IMR-90 (cell line): ENCODE data around the gene CDH9. TPM values are rescaled to one million over a fixed set of nuclear protein-coding genes. Genes with fewer than 3 reads are reported as not detected.

ENCODE experiments used
- ATAC-seq: fragments of 200-7000 bp; cut with Tn5 transposase; 2 replicates; pipeline ENCODE4 v1.9.1; 2020; ENCODE audit warnings: low read depth, mild to moderate bottlenecking, moderate library complexity
- BruUV-seq: library from RNA; stranded (reverse); fragments of 400-500 nt; replicated peaks from 2 replicates; lab custom pipeline; 2021; lab: Mats Ljungman, UMichigan
- CTCF ChIA-PET: fragments of 300-600 bp; formaldehyde crosslinking; extraction: SDS; loops from one replicate; lab custom pipeline; 2021; ENCODE audit warnings: antibody characterized with exemption; lab: Yijun Ruan, JAX
- POLR2A ChIA-PET: fragments of 300-600 bp; sonication (Branson Sonifier 250); formaldehyde crosslinking; loops from one replicate; lab custom pipeline; 2022; ENCODE audit warnings: antibody characterized with exemption; ENCODE audit not compliant: unreplicated experiment; lab: Charles Lee
- DNase-seq: peaks from one replicate; pipeline ENCODE4 v3.0.0; 2013
- H2AFZ ChIP-seq: replicated peaks from 2 replicates; pipeline ENCODE3; 2013; ENCODE audit warnings: low read length, mild to moderate bottlenecking; ENCODE audit not compliant: poor library complexity
- H2AK5ac ChIP-seq: 2 replicates; pipeline ENCODE4 v1.6.1; 2013; ENCODE audit warnings: low read depth, low read length, inconsistent platforms
- H2AK9ac ChIP-seq: replicated peaks from 2 replicates; pipeline ENCODE3; 2013; ENCODE audit warnings: mild to moderate bottlenecking, low read depth, low read length, moderate library complexity; ENCODE audit not compliant: poor library complexity
- H2BK120ac ChIP-seq: 2 replicates; pipeline ENCODE4 v1.6.1; 2013; ENCODE audit warnings: low read depth, low read length, inconsistent platforms
- H2BK15ac ChIP-seq: 3 replicates; pipeline ENCODE4 v1.6.1; 2013; ENCODE audit warnings: low read depth, low read length, inconsistent platforms
- H2BK20ac ChIP-seq: 2 replicates; pipeline ENCODE4 v1.6.1; 2013; ENCODE audit warnings: low read depth, mild to moderate bottlenecking, inconsistent platforms, low read length, moderate library complexity
- H2BK5ac ChIP-seq: 2 replicates; pipeline ENCODE4 v1.6.1; 2013; ENCODE audit warnings: mild to moderate bottlenecking, low read depth, low read length, inconsistent platforms; ENCODE audit not compliant: poor library complexity, severe bottlenecking
- H3K14ac ChIP-seq: replicated peaks from 2 replicates; pipeline ENCODE4 v1.6.1; 2013; ENCODE audit warnings: low read depth, low read length, inconsistent platforms
- H3K18ac ChIP-seq: 2 replicates; pipeline ENCODE4 v1.6.1; 2013; ENCODE audit warnings: low read depth, low read length, control low read depth
- H3K23ac ChIP-seq: 2 replicates; pipeline ENCODE4 v1.6.1; 2013; ENCODE audit warnings: low read depth, low read length, inconsistent platforms
- H3K27ac ChIP-seq: 2 replicates; pipeline ENCODE4 v1.5.1; 2013; ENCODE audit warnings: mild to moderate bottlenecking, control low read depth, low read length; ENCODE audit not compliant: insufficient read depth
- H3K27me3 ChIP-seq: 2 replicates; pipeline ENCODE4 v1.6.1; 2013; ENCODE audit warnings: low read length; ENCODE audit not compliant: control insufficient read depth, insufficient read depth
- H3K36me3 ChIP-seq: 2 replicates; pipeline ENCODE4 v1.6.1; 2013; ENCODE audit warnings: low read length, mixed read lengths; ENCODE audit not compliant: control insufficient read depth, insufficient read depth
- H3K4ac ChIP-seq: 2 replicates; pipeline ENCODE4 v1.6.1; 2013; ENCODE audit warnings: low read depth, low read length, inconsistent platforms
- H3K4me1 ChIP-seq: 2 replicates; pipeline ENCODE4 v1.6.1; 2013; ENCODE audit warnings: low read length, mixed read lengths; ENCODE audit not compliant: control insufficient read depth, insufficient read depth
- H3K4me2 ChIP-seq: 2 replicates; pipeline ENCODE4 v1.6.1; 2013; ENCODE audit warnings: low read depth, mild to moderate bottlenecking, control low read depth, low read length, moderate library complexity
- H3K4me3 ChIP-seq: 2 replicates; pipeline ENCODE4 v1.5.1; 2013; ENCODE audit warnings: low read depth, mild to moderate bottlenecking, control low read depth, low read length, moderate library complexity; ENCODE audit not compliant: insufficient read depth
- H3K56ac ChIP-seq: 2 replicates; pipeline ENCODE4 v1.6.1; 2013; ENCODE audit warnings: low read length, inconsistent platforms; ENCODE audit not compliant: insufficient read depth; ENCODE audit errors: extremely low read depth
- H3K79me1 ChIP-seq, 2 experiments: 2 replicates each; pipeline ENCODE4 v1.6.1; 2013; ENCODE audit warnings: low read length in 2 of 2, inconsistent platforms in 1 of 2, low read depth in 1 of 2
- H3K9ac ChIP-seq: 2 replicates; pipeline ENCODE4 v1.6.1; 2013; ENCODE audit warnings: low read depth, low read length, control low read depth
- H3K9me1 ChIP-seq: 2 replicates; pipeline ENCODE4 v1.6.1; 2013; ENCODE audit warnings: low read length, inconsistent platforms; ENCODE audit not compliant: insufficient read depth
- H3K9me3 ChIP-seq: 2 replicates; pipeline ENCODE4 v1.6.1; 2013; ENCODE audit warnings: low read length; ENCODE audit not compliant: control insufficient read depth, insufficient read depth
- H4K20me1 ChIP-seq: 2 replicates; pipeline ENCODE4 v1.6.1; 2013; ENCODE audit warnings: low read length, inconsistent platforms; ENCODE audit not compliant: insufficient read depth
- H4K5ac ChIP-seq: 2 replicates; pipeline ENCODE4 v1.6.1; 2013; ENCODE audit warnings: mild to moderate bottlenecking, low read depth, low read length, control low read depth
- H4K8ac ChIP-seq, 2 experiments: 2 replicates each; pipeline ENCODE4 v1.6.1; 2013; ENCODE audit warnings: low read depth in 2 of 2, low read length in 2 of 2, control low read depth in 1 of 2, inconsistent platforms in 1 of 2
- H4K91ac ChIP-seq: 2 replicates; pipeline ENCODE4 v1.6.1; 2013; ENCODE audit warnings: low read depth, low read length, inconsistent platforms; ENCODE audit not compliant: insufficient read depth
- BHLHE40 ChIP-seq: fragments of 150-350 bp; IDR thresholded peaks from 2 replicates; pipeline ENCODE4 v1.6.1; 2016; ENCODE audit warnings: mild to moderate bottlenecking, low read depth, low read length
- CEBPB ChIP-seq: IDR thresholded peaks from 2 replicates; pipeline ENCODE4 v1.6.1; 2012; ENCODE audit warnings: low read depth, low read length, improper control_type of control experiment
- CHD1 ChIP-seq: IDR thresholded peaks from 2 replicates; pipeline ENCODE4 v1.6.1; 2012; ENCODE audit warnings: low read depth, low read length, improper control_type of control experiment
- FOS ChIP-seq: fragments of 150-350 bp; IDR thresholded peaks from 2 replicates; pipeline ENCODE4 v1.6.1; 2016; ENCODE audit warnings: low read depth, low read length
- MAFK ChIP-seq: IDR thresholded peaks from 2 replicates; pipeline ENCODE4 v1.6.1; 2012; ENCODE audit warnings: low read depth, low read length, improper control_type of control experiment
- MAZ ChIP-seq: IDR thresholded peaks from 2 replicates; pipeline ENCODE4 v1.6.1; 2012; ENCODE audit warnings: low read depth, mild to moderate bottlenecking, low read length, improper control_type of control experiment, moderate library complexity, borderline replicate concordance
- MXI1 ChIP-seq: IDR thresholded peaks from 2 replicates; pipeline ENCODE4 v1.6.1; 2012; ENCODE audit warnings: low read depth, mild to moderate bottlenecking, low read length, moderate library complexity, borderline replicate concordance
- NFE2L2 ChIP-seq: fragments of 150-350 bp; IDR thresholded peaks from 2 replicates; pipeline ENCODE4 v1.6.1; 2016; ENCODE audit warnings: low read depth, mild to moderate bottlenecking, low read length
- POLR2A ChIP-seq: IDR thresholded peaks from 2 replicates; pipeline ENCODE4 v1.6.1; 2012; ENCODE audit warnings: mild to moderate bottlenecking, low read depth, low read length
- RAD21 ChIP-seq: IDR thresholded peaks from 2 replicates; pipeline ENCODE4 v1.6.1; 2012; ENCODE audit warnings: low read length, improper control_type of control experiment
- RCOR1 ChIP-seq: IDR thresholded peaks from 2 replicates; pipeline ENCODE4 v1.6.1; 2012; ENCODE audit warnings: mild to moderate bottlenecking, low read length, improper control_type of control experiment; ENCODE audit not compliant: insufficient replicate concordance
- RFX5 ChIP-seq: IDR thresholded peaks from 2 replicates; pipeline ENCODE4 v1.8.0; 2012; ENCODE audit warnings: low read depth, mild to moderate bottlenecking, low read length, moderate library complexity
- SMC3 ChIP-seq: fragments of 150-350 bp; IDR thresholded peaks from 2 replicates; pipeline ENCODE4 v1.6.1; 2016; ENCODE audit warnings: low read depth, mild to moderate bottlenecking, antibody characterized with exemption, low read length, moderate library complexity
- WGBS, 2 experiments: methylation state at CpG; one replicate each; pipeline versions ENCODE4 v1.1.5 to v1.1.7; 2013; ENCODE audit warnings: missing lambda C conversion rate in 2 of 2; ENCODE audit not compliant: insufficient read length in 1 of 2; ENCODE audit errors: extremely low coverage in 2 of 2; 5-methylcytosine and 5-hydroxymethylcytosine counted together
- dilution Hi-C: fragments of 300-500 bp; cut with HindIII; formaldehyde crosslinking; loops from one replicate; pipeline ENCODE4 v1.14.3; 2018; ENCODE audit warnings: low sequenced_read_pairs; ENCODE audit not compliant: unreplicated experiment
- in situ Hi-C: fragments of 300-500 bp; cut with MboI; formaldehyde crosslinking; loops from 3 replicates; pipeline ENCODE4 v1.14.3; 2019; ENCODE audit warnings: low sequenced_read_pairs, inconsistent platforms, mixed read lengths
- intact Hi-C: fragments of 100-400 bp; cut with micrococcal nuclease; formaldehyde crosslinking; loops from 2 replicates; pipeline ENCODE4 v1.10.0; 2022
- polyA plus RNA-seq, 3 experiments: library from polyadenylated mRNA; depleted of rRNA; stranded (reverse); fragments of >200 nt; gene quantifications; 2 replicates each; pipeline ENCODE4 v1.2.3, GENCODE V29; 2012; ENCODE audit warnings: low replicate concordance in 1 of 3
- total RNA-seq: library from RNA; depleted of rRNA; stranded (reverse); fragments of >200 nt; gene quantifications from 2 replicates; pipeline ENCODE4 v1.2.3, GENCODE V29; 2012
- TF ChIP-seq, protein P1 (sequence below): fragments of 150-350 bp; IDR thresholded peaks from 2 replicates; pipeline ENCODE4 v1.6.1; 2017; ENCODE audit warnings: mild to moderate bottlenecking, antibody characterized with exemption, low read length, low read depth
- TF ChIP-seq, protein P2 (sequence below): fragments of 150-350 bp; IDR thresholded peaks from 2 replicates; pipeline ENCODE4 v1.6.1; 2016; ENCODE audit warnings: low read depth, mild to moderate bottlenecking, low read length, moderate library complexity, borderline replicate concordance
- TF ChIP-seq, protein P3 (sequence below): conservative IDR thresholded peaks from 2 replicates; pipeline ENCODE4 v1.5.1; 2012; ENCODE audit warnings: mild to moderate bottlenecking, low read depth, low read length, improper control_type of control experiment

The CDH9 gene
- total and polyA plus RNA-seq, 2 of the 4 experiments (the other 2 are of a cell fraction): not detected

DNA sequence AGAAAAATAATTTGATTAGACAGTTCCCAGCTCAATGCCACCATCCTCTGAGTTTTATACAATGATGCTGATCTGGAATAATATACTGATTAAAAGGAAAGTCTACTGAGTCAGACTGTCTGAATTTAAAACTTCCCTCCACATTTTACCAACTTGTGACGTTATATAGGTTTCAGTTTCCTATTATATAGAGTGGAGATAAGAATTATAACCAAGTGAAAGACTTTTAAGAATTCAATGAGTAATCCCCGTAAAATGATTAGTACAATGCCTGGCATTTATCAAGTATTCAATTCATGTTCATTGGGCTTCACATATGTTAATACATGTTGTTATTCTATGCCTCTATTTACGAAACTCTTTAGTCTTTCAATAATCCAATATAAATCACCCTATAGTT is 166.0 kb downstream of the CDH9 start:
- Histone ChIP-seq H3K9me3 (peaks cover 4% of the 10 kb centered on the region; the same call in 1 of the 2 replicates), H2BK15ac (no peak overlapping the region), H3K18ac (no peak overlapping the region), H4K8ac (no peak overlapping the region), H3K4me3 (no peak overlapping the region), H3K23ac (no peak overlapping the region), H3K27ac (no peak overlapping the region), H2BK20ac (no peak overlapping the region), H4K91ac (no peak overlapping the region), H4K5ac (no peak overlapping the region), H3K56ac (no peak overlapping the region), H2AFZ (no peak overlapping the region), H2AK9ac (no peak overlapping the region), H3K4me2 (no peak overlapping the region), H2BK5ac (no peak overlapping the region), H4K20me1 (no peaks in the 10 kb centered on the region), H3K14ac (no peak overlapping the region), H3K79me1 (no peaks in the 10 kb centered on the region), H2BK120ac (no peak overlapping the region), H3K36me3 (no peaks in the 10 kb centered on the region), H3K4ac (no peak overlapping the region), H3K27me3 (no peaks in the 10 kb centered on the region), H2AK5ac (no peak overlapping the region), H3K9me1 (no peaks in the 10 kb centered on the region), H3K4me1 (no peaks in the 10 kb centered on the region), H3K9ac (no peak overlapping the region)
- ATAC-seq (no peak), DNase-seq (no peak)
- POLR2A ChIA-PET: no interaction called here
- intact Hi-C loops (no loop called here), in situ Hi-C loops (no loop called here), dilution Hi-C loops (no loop called here)
- no TSS peak for BruUV-seq
- TF ChIP-seq CEBPB (no peak), MAFK (no peak), RAD21 (no peak), SMC3 (no peak), BHLHE40 (no peak), FOS (no peak), MXI1 (no peak), CHD1 (no peak), POLR2A (no peak), NFE2L2 (no peak), RFX5 (no peak), RCOR1 (no peak), MAZ (no peak)
- TF ChIP-seq, protein P1, sequence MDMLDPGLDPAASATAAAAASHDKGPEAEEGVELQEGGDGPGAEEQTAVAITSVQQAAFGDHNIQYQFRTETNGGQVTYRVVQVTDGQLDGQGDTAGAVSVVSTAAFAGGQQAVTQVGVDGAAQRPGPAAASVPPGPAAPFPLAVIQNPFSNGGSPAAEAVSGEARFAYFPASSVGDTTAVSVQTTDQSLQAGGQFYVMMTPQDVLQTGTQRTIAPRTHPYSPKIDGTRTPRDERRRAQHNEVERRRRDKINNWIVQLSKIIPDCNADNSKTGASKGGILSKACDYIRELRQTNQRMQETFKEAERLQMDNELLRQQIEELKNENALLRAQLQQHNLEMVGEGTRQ: no peak
- TF ChIP-seq, protein P2, sequence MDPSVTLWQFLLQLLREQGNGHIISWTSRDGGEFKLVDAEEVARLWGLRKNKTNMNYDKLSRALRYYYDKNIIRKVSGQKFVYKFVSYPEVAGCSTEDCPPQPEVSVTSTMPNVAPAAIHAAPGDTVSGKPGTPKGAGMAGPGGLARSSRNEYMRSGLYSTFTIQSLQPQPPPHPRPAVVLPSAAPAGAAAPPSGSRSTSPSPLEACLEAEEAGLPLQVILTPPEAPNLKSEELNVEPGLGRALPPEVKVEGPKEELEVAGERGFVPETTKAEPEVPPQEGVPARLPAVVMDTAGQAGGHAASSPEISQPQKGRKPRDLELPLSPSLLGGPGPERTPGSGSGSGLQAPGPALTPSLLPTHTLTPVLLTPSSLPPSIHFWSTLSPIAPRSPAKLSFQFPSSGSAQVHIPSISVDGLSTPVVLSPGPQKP: no peak
- TF ChIP-seq, protein P3, sequence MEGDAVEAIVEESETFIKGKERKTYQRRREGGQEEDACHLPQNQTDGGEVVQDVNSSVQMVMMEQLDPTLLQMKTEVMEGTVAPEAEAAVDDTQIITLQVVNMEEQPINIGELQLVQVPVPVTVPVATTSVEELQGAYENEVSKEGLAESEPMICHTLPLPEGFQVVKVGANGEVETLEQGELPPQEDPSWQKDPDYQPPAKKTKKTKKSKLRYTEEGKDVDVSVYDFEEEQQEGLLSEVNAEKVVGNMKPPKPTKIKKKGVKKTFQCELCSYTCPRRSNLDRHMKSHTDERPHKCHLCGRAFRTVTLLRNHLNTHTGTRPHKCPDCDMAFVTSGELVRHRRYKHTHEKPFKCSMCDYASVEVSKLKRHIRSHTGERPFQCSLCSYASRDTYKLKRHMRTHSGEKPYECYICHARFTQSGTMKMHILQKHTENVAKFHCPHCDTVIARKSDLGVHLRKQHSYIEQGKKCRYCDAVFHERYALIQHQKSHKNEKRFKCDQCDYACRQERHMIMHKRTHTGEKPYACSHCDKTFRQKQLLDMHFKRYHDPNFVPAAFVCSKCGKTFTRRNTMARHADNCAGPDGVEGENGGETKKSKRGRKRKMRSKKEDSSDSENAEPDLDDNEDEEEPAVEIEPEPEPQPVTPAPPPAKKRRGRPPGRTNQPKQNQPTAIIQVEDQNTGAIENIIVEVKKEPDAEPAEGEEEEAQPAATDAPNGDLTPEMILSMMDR: no peak
- WGBS, 2 experiments: no CpG with 5 or more reads among the region's 3 CpGs
- CTCF ChIA-PET: no interaction called here
